ENCODE data around the gene PSME2.

DNA sequence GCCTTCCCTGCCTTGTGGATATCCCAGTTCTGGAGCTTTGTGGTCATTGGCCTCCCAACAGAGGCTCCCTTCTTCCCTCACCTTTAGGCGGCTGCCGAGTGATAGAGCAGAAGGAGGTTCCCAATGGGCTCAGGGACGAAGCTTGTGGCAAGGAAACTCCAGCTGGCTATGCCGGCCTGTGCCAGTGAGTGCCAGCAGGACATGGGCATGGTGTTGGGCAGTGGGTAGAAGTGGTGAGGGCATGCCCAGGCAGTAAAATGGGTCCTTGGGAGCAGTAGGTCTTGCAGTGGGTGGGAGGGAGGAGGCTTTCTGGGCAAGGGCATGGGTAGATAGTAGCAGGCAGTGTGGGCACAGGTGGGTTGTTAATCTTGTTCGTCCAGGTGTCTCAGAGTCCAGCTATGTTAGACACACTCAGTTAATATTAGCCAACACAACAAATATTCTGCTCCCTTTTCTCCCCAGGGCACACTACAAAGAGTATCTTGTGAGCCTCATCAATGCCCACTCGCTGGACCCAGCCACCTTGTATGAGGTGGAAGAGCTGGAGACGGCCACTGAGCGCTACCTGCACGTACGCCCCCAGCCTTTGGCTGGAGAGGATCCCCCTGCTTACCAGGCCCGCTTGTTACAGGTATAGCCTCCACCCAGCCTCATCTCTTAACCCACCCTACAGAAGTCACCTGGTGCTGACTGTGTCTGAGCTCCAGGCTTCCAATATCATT lies 13.5 kb upstream of the PSME2 start:
- TF ChIP-seq, protein P1, sequence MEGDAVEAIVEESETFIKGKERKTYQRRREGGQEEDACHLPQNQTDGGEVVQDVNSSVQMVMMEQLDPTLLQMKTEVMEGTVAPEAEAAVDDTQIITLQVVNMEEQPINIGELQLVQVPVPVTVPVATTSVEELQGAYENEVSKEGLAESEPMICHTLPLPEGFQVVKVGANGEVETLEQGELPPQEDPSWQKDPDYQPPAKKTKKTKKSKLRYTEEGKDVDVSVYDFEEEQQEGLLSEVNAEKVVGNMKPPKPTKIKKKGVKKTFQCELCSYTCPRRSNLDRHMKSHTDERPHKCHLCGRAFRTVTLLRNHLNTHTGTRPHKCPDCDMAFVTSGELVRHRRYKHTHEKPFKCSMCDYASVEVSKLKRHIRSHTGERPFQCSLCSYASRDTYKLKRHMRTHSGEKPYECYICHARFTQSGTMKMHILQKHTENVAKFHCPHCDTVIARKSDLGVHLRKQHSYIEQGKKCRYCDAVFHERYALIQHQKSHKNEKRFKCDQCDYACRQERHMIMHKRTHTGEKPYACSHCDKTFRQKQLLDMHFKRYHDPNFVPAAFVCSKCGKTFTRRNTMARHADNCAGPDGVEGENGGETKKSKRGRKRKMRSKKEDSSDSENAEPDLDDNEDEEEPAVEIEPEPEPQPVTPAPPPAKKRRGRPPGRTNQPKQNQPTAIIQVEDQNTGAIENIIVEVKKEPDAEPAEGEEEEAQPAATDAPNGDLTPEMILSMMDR (IDR thresholded peaks at IDR 0.05; ENCODE audit: insufficient read depth, low read depth, low read length), result no peak
- TF ChIP-seq EZH2 (IDR thresholded peaks at IDR 0.05; ENCODE audit: insufficient read depth, low read length), result no peak

All from astrocyte (in vitro differentiated cells and primary cell).